SHP77 treated with DMSO at 0.1 percent for 48 hours (cell line): ENCODE measurements around the gene NR1D1.

ENCODE experiments used
- DNase-seq: peaks from one replicate; lab custom pipeline; 2025; lab: John Stamatoyannopoulos, UW

Gene NR1D1

DNA sequence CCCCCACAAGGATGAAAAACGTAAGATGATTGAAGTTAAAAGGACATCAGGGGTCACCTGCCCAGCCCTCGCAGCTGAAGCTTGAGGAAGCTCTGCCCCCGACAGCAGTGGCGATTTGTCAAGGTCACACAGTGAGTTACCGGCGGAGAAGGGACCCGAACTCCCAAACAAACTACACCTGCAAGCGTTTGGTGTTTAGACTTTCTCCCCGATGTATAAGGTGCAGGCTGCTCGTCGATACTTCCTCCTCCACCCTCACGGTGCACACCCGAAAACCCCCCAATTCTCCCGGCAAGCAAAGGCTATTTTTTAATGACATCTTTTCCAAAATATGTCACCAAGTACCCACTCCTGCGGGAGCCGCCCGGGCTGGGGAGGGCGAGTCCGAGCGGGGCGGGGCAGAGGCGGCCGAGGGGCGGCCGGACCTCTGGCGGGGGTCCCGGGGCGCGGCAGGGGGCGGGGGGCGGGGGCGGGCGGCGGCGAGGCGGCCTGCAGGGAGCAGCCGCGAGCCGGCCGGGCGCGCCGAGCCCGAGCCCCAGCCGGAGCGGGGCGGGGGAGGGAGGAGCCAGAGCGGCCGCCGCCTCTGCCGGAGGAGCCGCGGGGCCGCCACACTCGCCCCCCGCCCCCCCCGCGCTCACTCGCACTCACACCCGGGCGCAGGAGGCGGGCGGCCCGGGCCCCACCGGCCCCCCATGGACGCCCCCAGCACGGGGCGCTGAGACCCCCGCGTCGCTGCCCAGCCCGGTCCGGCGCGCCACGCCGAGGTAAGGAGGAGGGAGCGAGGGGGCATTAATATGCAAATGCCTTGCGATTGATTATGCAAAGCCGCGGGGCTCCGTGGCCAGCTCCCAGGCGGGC lies 37.8 kb downstream of the NR1D1 start, which contains the start of gene THRA:
TSS of gene THRA (plus strand) at position 637 of the 858 bp plus-strand sequence. CDS start 11,524 bp downstream, outside the sequence.
- no peak for DNase-seq

DNA sequence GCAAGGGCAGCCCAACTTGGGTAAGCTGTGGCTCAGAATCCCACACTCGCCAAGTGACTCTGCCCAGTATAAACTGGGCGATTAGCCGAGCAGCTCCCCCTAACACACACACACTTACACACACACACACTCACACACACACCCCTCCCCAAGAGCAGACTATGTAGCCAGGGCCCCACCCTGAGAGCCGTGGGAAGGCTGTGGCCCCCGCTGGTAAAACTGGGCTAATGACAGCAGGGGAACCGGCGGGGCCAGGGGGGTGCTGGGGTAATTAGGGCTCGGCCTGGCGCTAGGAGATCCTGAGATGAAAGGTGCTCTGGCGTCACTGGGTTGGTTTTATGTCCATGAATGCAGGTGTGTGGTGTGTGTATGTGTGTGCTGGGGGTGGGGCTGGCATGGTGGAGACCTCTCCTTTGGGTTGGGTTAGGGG lies 38.8 kb downstream of the NR1D1 start:
- DNase-seq = no peak

DNA sequence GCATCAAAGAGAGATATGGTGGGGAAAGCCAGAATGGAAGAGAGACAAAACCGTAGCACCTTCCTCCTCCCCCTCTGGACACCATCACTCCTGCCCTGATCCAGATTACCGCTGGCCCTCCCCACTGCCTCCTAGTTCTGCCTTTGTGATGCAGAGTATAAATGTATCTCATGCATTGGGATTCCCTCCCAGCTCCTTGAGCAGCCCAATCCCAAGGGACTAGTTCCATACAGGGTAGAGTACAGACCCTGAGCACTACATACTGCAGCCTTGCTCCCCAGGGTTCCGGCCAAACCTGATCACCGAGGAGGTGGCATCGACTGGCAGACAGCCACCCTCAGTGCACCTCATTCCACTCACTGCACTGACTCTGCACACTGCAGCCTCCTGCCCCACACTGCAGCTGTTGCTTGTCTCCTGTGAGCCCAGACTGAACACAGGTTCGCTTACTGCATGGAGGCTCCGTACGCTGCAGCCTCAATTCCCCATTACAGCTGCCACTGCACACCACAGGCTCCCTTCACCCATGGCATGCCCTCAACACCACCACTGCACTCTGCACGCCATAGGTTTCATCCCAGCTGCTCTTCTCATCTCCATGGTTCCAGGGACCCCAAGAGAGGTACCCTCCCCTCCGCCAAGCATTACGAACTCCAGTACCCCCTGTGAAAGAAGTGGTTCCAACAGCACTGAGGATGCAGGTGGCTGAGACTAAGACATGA lies 39.3 kb downstream of the NR1D1 start:
- no peak for DNase-seq

DNA sequence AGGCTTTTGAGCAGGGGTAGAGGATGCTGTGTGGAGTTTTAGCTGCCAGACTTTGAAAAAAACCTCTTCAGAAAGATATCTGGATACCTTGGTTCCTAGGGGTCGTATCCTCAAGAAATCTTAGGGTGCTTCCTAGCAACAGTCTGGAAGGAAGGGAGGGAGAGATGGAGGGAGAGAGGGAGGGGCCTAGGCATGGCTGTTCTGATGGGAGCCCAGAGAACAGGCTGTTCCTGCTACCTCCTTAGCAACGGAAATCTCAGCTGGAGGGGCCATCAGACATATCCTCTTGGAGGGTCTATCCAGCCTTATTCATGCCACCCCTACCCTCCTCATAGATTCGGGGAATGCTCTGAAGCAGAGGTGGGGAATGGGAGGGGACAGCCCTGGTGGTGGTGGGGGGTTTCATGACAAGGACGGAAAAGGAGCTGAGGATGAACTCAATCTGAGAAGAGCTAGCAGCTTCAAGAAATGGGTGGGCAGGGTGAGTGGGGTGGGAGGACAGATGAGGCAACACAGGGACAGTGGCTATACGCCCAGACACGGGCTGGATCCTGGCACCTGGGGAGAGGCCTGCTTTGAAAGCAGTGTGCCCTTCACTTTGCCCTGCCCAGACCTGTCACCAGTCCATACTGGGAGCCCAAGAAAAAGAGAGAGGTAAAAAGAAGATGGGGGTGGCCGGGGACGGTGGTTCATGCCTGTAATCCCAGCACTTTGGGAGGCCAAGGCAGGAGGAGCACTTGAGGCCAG lies 40.5 kb downstream of the NR1D1 start:
- DNase-seq = no peak

DNA sequence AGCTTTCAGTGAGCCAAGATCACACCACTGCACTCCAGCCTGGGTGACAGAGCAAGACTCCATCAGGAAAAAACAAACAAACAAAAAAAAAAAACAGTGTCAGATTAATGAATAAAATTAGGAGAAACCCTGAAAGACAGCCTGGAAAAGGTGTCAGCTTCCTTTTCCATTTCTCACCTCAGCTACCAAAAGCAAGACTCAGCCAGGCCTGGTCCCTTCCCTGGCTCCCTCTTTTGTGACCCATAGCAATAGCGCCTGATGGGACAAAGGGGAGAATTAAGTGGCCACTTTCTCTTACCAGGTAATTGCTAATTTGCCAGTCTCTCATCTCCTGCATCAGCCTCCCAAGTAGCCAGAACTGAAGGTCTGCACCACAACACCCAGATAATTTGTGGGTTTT lies 41.5 kb downstream of the NR1D1 start:
- DNase-seq = no peak

DNA sequence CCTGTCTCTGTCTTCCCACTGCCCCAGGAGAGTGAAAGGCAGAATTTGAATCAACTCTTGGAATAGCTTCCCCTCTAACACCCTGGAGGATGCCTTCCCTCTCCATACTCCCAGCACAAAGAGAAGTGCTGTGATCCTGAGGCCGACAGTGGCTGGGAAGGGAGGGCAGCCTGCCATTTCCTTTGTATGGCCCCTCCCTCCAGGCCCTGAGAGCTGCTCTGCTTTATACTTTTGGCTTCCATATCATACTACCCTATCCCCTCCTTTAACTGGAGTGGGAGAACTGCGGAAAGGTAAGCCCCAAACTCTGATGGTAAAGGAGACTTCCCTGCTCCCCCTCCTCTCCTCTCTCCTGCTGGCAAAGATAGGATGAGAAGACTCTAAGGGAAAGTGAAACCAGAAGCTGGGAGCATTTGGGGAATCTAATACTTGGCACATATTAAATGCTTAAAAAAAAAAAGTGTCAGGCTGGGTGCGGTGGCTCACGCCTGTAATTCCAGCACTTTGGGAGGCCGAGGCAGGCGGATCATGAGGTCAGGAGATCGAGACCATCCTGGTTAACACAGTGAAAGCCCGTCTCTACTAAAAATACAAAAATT lies 42.1 kb downstream of the NR1D1 start:
- no peak for DNase-seq

DNA sequence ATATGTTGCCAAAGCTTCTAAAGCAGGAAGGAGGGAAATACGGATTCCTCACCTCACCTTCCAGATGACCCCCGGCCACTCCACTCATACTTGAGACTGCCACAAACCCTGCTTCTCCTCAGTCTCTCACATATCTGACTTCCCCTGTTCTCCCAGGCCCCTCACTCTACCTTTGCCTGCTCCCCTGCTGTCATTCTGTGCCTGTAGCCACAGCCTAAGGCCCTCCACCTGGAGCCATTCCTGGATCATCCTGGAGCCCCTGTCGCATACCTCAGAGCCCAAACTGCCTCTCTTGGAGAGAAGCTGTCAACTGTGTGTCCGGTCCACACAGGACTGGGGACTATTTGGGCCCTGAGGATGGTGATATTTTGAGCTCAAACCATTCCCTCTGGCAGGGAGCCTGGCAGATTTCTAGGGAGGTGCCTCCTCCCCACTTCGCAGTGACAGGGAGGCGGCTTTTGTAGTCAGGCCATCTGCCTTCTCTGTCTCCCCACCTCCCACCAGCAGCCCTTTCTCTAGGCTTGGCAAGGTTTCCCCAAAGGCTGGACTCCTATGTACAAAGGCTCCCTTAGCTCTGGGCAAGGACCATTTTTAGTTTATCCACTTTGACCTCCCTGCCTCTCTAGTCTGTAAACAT lies 43.9 kb downstream of the NR1D1 start:
- DNase-seq = no peak
